A549 (cell line): ENCODE results near the gene SMARCA4. TPM values are rescaled to one million over a fixed set of nuclear protein-coding genes. Genes with fewer than 3 reads are reported as not detected.

Experiments used
- ATOH8 ChIP-seq: fragments of 250-450 bp; sonication (Bioruptor Pico); IDR thresholded peaks from 2 replicates; pipeline ENCODE4 v1.5.0; 2020; ENCODE audit warnings: low read depth, mild to moderate bottlenecking, moderate library complexity
- BCL3 ChIP-seq: fragments of >200 bp; sonication (Bioruptor Twin); formaldehyde crosslinking; IDR thresholded peaks from 3 replicates; pipeline ENCODE4 v1.6.1; 2016
- BHLHE40 ChIP-seq: IDR thresholded peaks from 2 replicates; pipeline ENCODE4 v1.6.1; 2012; ENCODE audit warnings: low read depth, low read length, inconsistent platforms
- CBX8 ChIP-seq: fragments of 200-600 bp; sonication (generic); IDR thresholded peaks from 2 replicates; pipeline ENCODE4 v1.6.1; 2016
- CEBPB ChIP-seq, 2 experiments: fragments of >200 bp in 1 of 2; sonication (Bioruptor Twin) in 1 of 2; formaldehyde crosslinking in 1 of 2; IDR thresholded peaks; 2 replicates each; pipeline ENCODE4 v1.6.1; 2012 to 2016
- CHD4 ChIP-seq: fragments of 200-600 bp; sonication (generic); IDR thresholded peaks from 2 replicates; pipeline ENCODE4 v1.6.1; 2016; ENCODE audit warnings: antibody characterized with exemption, mild to moderate bottlenecking, borderline replicate concordance
- E2F6 ChIP-seq: IDR thresholded peaks from 2 replicates; pipeline ENCODE4 v1.6.1; 2012; ENCODE audit warnings: low read depth, borderline replicate concordance
- EHF ChIP-seq: fragments of 250-450 bp; sonication (Bioruptor Pico); IDR thresholded peaks from 2 replicates; pipeline ENCODE4 v1.5.0; 2020; ENCODE audit warnings: mild to moderate bottlenecking
- EHMT2 ChIP-seq: fragments of 200-600 bp; sonication (generic); IDR thresholded peaks from 2 replicates; pipeline ENCODE4 v1.6.1; 2016; ENCODE audit warnings: antibody characterized with exemption, low read depth, mild to moderate bottlenecking, moderate library complexity
- ESRRA ChIP-seq: fragments of 150-350 bp; IDR thresholded peaks from 2 replicates; pipeline ENCODE4 v1.6.1; 2014; ENCODE audit warnings: mild to moderate bottlenecking, low read length, borderline replicate concordance
- FOSL2 ChIP-seq, 2 experiments: fragments of 450-650 bp in 1 of 2; fragments of >200 bp in 1 of 2; sonication (Bioruptor Twin) in 1 of 2; formaldehyde crosslinking; IDR thresholded peaks; 2 replicates each; pipeline versions ENCODE4 v1.5.0 to v1.6.1; 2016 to 2020; ENCODE audit warnings: mild to moderate bottlenecking in 1 of 2, moderate library complexity in 1 of 2
- FOXS1 ChIP-seq: fragments of 250-450 bp; sonication (Bioruptor Pico); IDR thresholded peaks from 2 replicates; pipeline ENCODE4 v1.5.0; 2020; ENCODE audit warnings: mild to moderate bottlenecking, moderate library complexity
- GATA3 ChIP-seq: IDR thresholded peaks from 2 replicates; pipeline ENCODE4 v1.6.1; 2012; ENCODE audit warnings: borderline replicate concordance
- HES2 ChIP-seq: fragments of >200 bp; sonication (Bioruptor Twin); formaldehyde crosslinking; IDR thresholded peaks from 2 replicates; pipeline ENCODE4 v1.6.1; 2016
- HEYL ChIP-seq: fragments of 250-450 bp; sonication (Bioruptor Pico); IDR thresholded peaks from 2 replicates; pipeline ENCODE4 v1.8.0; 2021; ENCODE audit warnings: mild to moderate bottlenecking, moderate library complexity
- HMGXB4 ChIP-seq: fragments of 250-450 bp; sonication (Bioruptor Pico); IDR thresholded peaks from 2 replicates; pipeline ENCODE4 v1.5.0; 2021; ENCODE audit warnings: mild to moderate bottlenecking, moderate library complexity, borderline replicate concordance
- HOXA7 ChIP-seq: fragments of 250-450 bp; sonication (Bioruptor Pico); IDR thresholded peaks from 2 replicates; pipeline ENCODE4 v1.5.0; 2020; ENCODE audit warnings: mild to moderate bottlenecking, moderate library complexity
- HOXB13 ChIP-seq: fragments of 250-450 bp; sonication (Bioruptor Pico); IDR thresholded peaks from 2 replicates; pipeline ENCODE4 v1.5.0; 2020; ENCODE audit warnings: low read depth, mild to moderate bottlenecking, moderate library complexity
- HOXB5 ChIP-seq: fragments of 250-450 bp; sonication (Bioruptor Pico); IDR thresholded peaks from 2 replicates; pipeline ENCODE4 v1.5.0; 2020; ENCODE audit warnings: mild to moderate bottlenecking, moderate library complexity
- JUNB ChIP-seq: fragments of >200 bp; sonication (Bioruptor Twin); formaldehyde crosslinking; IDR thresholded peaks from 2 replicates; pipeline ENCODE4 v1.6.1; 2016
- KDM1A ChIP-seq: fragments of 200-600 bp; sonication (generic); IDR thresholded peaks from 2 replicates; pipeline ENCODE4 v1.6.1; 2016; ENCODE audit warnings: low read depth, mild to moderate bottlenecking
- KDM5A ChIP-seq: fragments of 200-600 bp; sonication (generic); IDR thresholded peaks from 2 replicates; pipeline ENCODE4 v1.6.1; 2016; ENCODE audit warnings: antibody characterized with exemption, mild to moderate bottlenecking
- MAFK ChIP-seq: fragments of 450-650 bp; IDR thresholded peaks from 2 replicates; pipeline ENCODE4 v1.6.1; 2014; ENCODE audit not compliant: partially characterized antibody
- MAX ChIP-seq: IDR thresholded peaks from 2 replicates; pipeline ENCODE4 v1.6.1; 2012
- NFE2L2 ChIP-seq: fragments of 150-350 bp; conservative IDR thresholded peaks from 2 replicates; pipeline ENCODE4 v1.6.1; 2014; ENCODE audit warnings: low read length
- NPAS2 ChIP-seq: fragments of 250-450 bp; sonication (Bioruptor Pico); IDR thresholded peaks from 2 replicates; pipeline ENCODE4 v1.8.0; 2022; ENCODE audit warnings: mild to moderate bottlenecking, moderate library complexity, borderline replicate concordance
- NR3C1 ChIP-seq: fragments of >200 bp; sonication (Bioruptor Twin); formaldehyde crosslinking; IDR thresholded peaks from 3 replicates; pipeline ENCODE4 v1.6.1; 2017
- PBX3 ChIP-seq: IDR thresholded peaks from 2 replicates; pipeline ENCODE4 v1.6.1; 2012
- PHF8 ChIP-seq: fragments of 200-600 bp; sonication (generic); IDR thresholded peaks from 2 replicates; pipeline ENCODE4 v1.6.1; 2016; ENCODE audit warnings: low read depth, mild to moderate bottlenecking, antibody characterized with exemption, moderate library complexity, borderline replicate concordance
- POLR2A ChIP-seq: IDR thresholded peaks from 2 replicates; pipeline ENCODE4 v1.6.1; 2012; ENCODE audit warnings: mild to moderate bottlenecking, low read length
- POLR2AphosphoS2 ChIP-seq: conservative IDR thresholded peaks from 2 replicates; pipeline ENCODE4 v1.6.1; 2012; ENCODE audit warnings: low read length, improper control_type of control experiment, inconsistent platforms
- RARB ChIP-seq: fragments of 250-450 bp; sonication (Bioruptor Pico); IDR thresholded peaks from 2 replicates; pipeline ENCODE4 v1.8.0; 2021; ENCODE audit warnings: mild to moderate bottlenecking, moderate library complexity
- RCOR1 ChIP-seq: fragments of 150-350 bp; IDR thresholded peaks from 2 replicates; pipeline ENCODE4 v1.6.1; 2014; ENCODE audit warnings: antibody characterized with exemption, low read length, low read depth
- RFX5 ChIP-seq: fragments of 450-650 bp; IDR thresholded peaks from 2 replicates; pipeline ENCODE4 v1.7.1; 2014; ENCODE audit warnings: antibody characterized with exemption, mild to moderate bottlenecking, moderate library complexity
- SMC3 ChIP-seq: fragments of >200 bp; sonication (Bioruptor Twin); formaldehyde crosslinking; IDR thresholded peaks from 3 replicates; pipeline ENCODE4 v1.6.1; 2018; ENCODE audit warnings: inconsistent platforms
- TFCP2L1 ChIP-seq: fragments of 250-450 bp; sonication (Bioruptor Pico); IDR thresholded peaks from 2 replicates; pipeline ENCODE4 v1.5.0; 2021; ENCODE audit warnings: mild to moderate bottlenecking
- ZSCAN20 ChIP-seq: fragments of 250-450 bp; sonication (Bioruptor Pico); IDR thresholded peaks from 2 replicates; pipeline ENCODE4 v1.8.0; 2022; ENCODE audit warnings: mild to moderate bottlenecking, moderate library complexity
- polyA plus RNA-seq, 4 experiments: library from polyadenylated mRNA; depleted of rRNA in 3 of 4; stranded (reverse); fragments of >200 nt; fragmentation: RNase III in 1 of 4; extraction: RNeasy Plus Mini Kit Qiagen cat#74134 plus additional on column Dnase treatment in 1 of 4; gene quantifications; 2 replicates in 3 of 4; 3 replicates in 1 of 4; pipeline ENCODE4 v1.2.3, GENCODE V29; 2011 to 2017

The SMARCA4 gene
- polyA plus RNA-seq, 2 of the 4 experiments (the other 2 are of a cell fraction), result 8.1 to 11.9 TPM

GRCh38 chr19:11035441-11036377 lies 74.9 kb downstream of the SMARCA4 start (continued):
- TF ChIP-seq GATA3 (no peak), FOXS1 (CRISPR knock-in tag) (no peak), TFCP2L1 (CRISPR knock-in tag) (no peak), E2F6 (no peak), NPAS2 (no peak), CHD4 (no peak), NR3C1 (no peak), EHMT2 (no peak), MAX (peak; percentile 74), POLR2A (no peak), KDM1A (no peak), BHLHE40 (no peak), CEBPB (IDR thresholded peaks at IDR 0.05) (no peak), PBX3 (peak; percentile 37; the same call in 1 of the 2 replicates), ZSCAN20 (CRISPR knock-in tag) (no peak), HES2 (no peak), RCOR1 (no peak), HOXB5 (CRISPR knock-in tag) (no peak), RARB (CRISPR knock-in tag) (no peak), PHF8 (no peak), FOSL2 (IDR thresholded peaks at IDR 0.05) (no peak), FOSL2 (CRISPR knock-in tag; IDR thresholded peaks at IDR 0.05) (no peak), JUNB (no peak), CBX8 (no peak), NFE2L2 (no peak), ESRRA (no peak), HOXA7 (CRISPR knock-in tag) (no peak), RFX5 (no peak), EHF (CRISPR knock-in tag) (no peak), POLR2AphosphoS2 (no peak), BCL3 (no peak), HOXB13 (CRISPR knock-in tag) (no peak), ATOH8 (CRISPR knock-in tag) (no peak), HMGXB4 (no peak), HEYL (CRISPR knock-in tag) (no peak), MAFK (no peak), SMC3 (peak; percentile 64), KDM5A (no peak)
